ENCODE measurements around the gene TEX54. TPM values are rescaled to one million over a fixed set of nuclear protein-coding genes. Genes with fewer than 3 reads are reported as not detected.
A peak's percentile ranks its signal among the peaks of the same experiment; 100 is the strongest.

Gene TEX54
- total and polyA plus RNA-seq, 8 donors, result not detected

DNA sequence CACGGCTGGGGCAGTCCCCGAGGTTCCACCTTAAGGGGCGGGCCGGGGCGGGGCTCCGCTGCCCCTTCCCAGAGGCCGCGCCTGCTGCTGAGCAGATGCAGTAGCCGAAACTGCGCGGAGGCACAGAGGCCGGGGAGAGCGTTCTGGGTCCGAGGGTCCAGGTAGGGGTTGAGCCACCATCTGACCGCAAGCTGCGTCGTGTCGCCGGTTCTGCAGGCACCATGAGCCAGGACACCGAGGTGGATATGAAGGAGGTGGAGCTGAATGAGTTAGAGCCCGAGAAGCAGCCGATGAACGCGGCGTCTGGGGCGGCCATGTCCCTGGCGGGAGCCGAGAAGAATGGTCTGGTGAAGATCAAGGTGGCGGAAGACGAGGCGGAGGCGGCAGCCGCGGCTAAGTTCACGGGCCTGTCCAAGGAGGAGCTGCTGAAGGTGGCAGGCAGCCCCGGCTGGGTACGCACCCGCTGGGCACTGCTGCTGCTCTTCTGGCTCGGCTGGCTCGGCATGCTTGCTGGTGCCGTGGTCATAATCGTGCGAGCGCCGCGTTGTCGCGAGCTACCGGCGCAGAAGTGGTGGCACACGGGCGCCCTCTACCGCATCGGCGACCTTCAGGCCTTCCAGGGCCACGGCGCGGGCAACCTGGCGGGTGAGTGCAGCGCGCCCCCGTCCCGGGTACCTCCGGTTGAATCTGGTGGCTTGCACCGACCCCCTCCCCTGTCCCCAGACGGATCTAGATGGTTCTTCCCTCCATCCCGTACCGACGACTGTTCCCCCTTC, 48.4 kb upstream of the TEX54 start, which contains the start of gene SLC3A2:
Gene SLC3A2 (plus strand): TSS at position 94 of the 776 bp plus-strand sequence. CDS start 128 bp downstream, at position 222.
- H3K4me1 ChIP-seq, result peaks cover 48 to 87% (median 67%) of the 10 kb centered on the region in 4 donors
- WGBS, 5 donors, result 0 to 1% (median 0%) methylated on average over 25 to 69 of the region's 69 CpGs
- intact Hi-C loops (cut with DNase I; ENCODE audit: low total_unique reads), result no loop called here

DNA sequence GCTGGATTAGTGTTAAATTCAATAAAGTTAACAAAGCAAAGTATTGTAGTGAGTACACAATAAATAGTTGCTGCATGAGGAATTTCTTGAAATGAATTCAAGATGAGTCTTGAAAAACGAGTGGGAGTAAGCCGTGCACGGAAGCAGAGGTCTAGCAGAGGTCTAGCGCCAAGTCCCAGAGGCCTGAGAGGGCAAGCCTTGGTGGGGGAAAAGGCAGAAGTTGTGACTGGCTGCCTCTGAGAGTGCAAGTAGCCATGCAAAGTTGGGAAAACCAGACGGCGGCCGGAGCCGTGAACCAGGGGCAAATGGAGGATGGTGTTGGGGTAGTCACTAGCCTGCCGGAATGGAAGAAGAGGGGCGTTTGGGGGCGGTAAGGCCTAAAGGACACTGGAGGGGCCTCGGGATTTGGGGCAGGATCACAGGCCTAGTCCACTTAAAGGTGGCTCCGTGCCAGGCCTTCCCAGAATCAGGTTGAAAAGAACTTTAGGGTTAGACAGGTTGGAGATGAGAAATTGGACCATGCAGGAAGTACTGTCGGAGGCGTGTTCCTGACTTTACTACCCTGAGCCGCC, 47.7 kb upstream of the TEX54 start:
- 1 to 3% (median 2%) methylated on average over 15 to 16 of the region's 16 CpGs for WGBS, 5 donors
- H3K36me3 ChIP-seq, result peaks cover 21 to 32% (median 29%) of the 10 kb centered on the region in 4 donors
- H3K9me3 ChIP-seq, result no peaks in the 10 kb centered on the region
- TF ChIP-seq POLR2AphosphoS5 (IDR thresholded peaks at IDR 0.05) (no peak), POLR2A (IDR thresholded peaks at IDR 0.05) (no peak), EP300 (IDR thresholded peaks at IDR 0.05) (no peak)
- TF ChIP-seq, protein P1, sequence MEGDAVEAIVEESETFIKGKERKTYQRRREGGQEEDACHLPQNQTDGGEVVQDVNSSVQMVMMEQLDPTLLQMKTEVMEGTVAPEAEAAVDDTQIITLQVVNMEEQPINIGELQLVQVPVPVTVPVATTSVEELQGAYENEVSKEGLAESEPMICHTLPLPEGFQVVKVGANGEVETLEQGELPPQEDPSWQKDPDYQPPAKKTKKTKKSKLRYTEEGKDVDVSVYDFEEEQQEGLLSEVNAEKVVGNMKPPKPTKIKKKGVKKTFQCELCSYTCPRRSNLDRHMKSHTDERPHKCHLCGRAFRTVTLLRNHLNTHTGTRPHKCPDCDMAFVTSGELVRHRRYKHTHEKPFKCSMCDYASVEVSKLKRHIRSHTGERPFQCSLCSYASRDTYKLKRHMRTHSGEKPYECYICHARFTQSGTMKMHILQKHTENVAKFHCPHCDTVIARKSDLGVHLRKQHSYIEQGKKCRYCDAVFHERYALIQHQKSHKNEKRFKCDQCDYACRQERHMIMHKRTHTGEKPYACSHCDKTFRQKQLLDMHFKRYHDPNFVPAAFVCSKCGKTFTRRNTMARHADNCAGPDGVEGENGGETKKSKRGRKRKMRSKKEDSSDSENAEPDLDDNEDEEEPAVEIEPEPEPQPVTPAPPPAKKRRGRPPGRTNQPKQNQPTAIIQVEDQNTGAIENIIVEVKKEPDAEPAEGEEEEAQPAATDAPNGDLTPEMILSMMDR (IDR thresholded peaks at IDR 0.05), result no peak
- peak overlapping the region; percentile 99 to 100 (median 99) for H3K27ac ChIP-seq
- peak overlapping the region; percentile 79 to 96 (median 91) for H3K4me3 ChIP-seq
- intact Hi-C loops (cut with DNase I; ENCODE audit: low total_unique reads), result no loop called here
- peaks cover 55 to 87% (median 66%) of the 10 kb centered on the region in 4 donors for H3K4me1 ChIP-seq
- DNase-seq, result peak in 1 of 2 donors; percentile 76
- H3K27me3 ChIP-seq, result no peaks in the 10 kb centered on the region

More for the DNA sequence above, 48.4 kb upstream of the TEX54 start, which contains the start of gene SLC3A2:
- Histone ChIP-seq H3K9me3 (no peaks in the 10 kb centered on the region), H3K4me3 (peak within 1 kb of the TSS; percentile 79 to 96 (median 91)), H3K27me3 (no peaks in the 10 kb centered on the region), H3K36me3 (peaks cover 28 to 39% (median 35%) of the 10 kb centered on the region in 4 donors), H3K27ac (peak within 1 kb of the TSS; percentile 99 to 100 (median 99))
- DNase-seq, result peak; percentile 92 to 96
- TF ChIP-seq POLR2AphosphoS5 (IDR thresholded peaks at IDR 0.05), result peak; percentile 99 to 100 (median 100)
- TF ChIP-seq EP300 (IDR thresholded peaks at IDR 0.05), result no peak
- TF ChIP-seq, protein P1 (IDR thresholded peaks at IDR 0.05), result peak in 5 of 7 experiments; percentile 42 to 75 (median 60)
- TF ChIP-seq POLR2A (IDR thresholded peaks at IDR 0.05), result peak in 2 of 4 donors; percentile 95 to 98

DNA sequence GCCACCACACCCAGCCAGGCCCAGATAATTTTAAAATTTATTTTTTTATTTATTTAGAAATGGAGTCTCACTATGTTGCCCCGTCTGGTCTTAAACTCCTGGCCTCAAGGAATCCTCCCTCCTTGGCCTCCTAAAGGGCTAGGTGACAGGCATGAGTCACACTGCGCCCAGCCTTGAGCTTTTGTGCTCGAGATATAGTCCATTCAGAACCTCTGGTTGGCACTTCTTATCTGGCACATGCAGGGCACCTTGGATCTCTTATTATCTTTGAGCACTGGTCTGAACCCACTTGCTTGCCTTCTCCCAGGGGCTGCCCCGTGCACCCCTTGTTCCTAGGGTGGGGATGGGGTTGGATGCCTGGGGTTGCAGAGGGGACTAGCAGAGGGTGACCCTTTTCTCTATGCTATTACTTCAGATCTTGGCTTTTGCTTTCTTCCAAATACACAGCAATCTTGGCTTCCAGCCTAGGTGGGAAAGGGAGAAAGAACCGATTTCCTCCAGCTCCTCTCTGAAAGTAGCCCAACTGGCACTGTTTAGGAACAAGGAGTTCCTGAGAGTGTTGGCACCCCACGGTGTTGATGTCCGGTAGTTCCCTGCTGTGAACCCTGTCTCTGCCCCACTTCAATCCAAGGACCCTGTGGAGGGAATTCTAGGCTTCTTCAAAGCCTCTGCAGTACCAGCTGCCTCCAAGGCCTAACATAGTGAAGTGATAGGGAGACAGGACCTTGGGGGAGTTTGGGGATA, 46.8 kb upstream of the TEX54 start:
- H3K36me3 ChIP-seq, result peaks cover 12 to 23% (median 19%) of the 10 kb centered on the region in 4 donors
- H3K27ac ChIP-seq, result peak overlapping the region; percentile 70 to 100 (median 99)
- intact Hi-C loops (cut with DNase I; ENCODE audit: low total_unique reads), result no loop called here
- no peaks in the 10 kb centered on the region for H3K27me3 ChIP-seq
- H3K4me3 ChIP-seq, result peak overlapping the region; percentile 79 to 96 (median 91)
- TF ChIP-seq EP300 (IDR thresholded peaks at IDR 0.05), result no peak
- TF ChIP-seq POLR2AphosphoS5 (IDR thresholded peaks at IDR 0.05), result peak in 2 of 3 donors; percentile 31 to 49
- no peak for TF ChIP-seq POLR2A (IDR thresholded peaks at IDR 0.05)
- TF ChIP-seq, protein P1 (IDR thresholded peaks at IDR 0.05), result no peak
- H3K9me3 ChIP-seq, result no peaks in the 10 kb centered on the region
- H3K4me1 ChIP-seq, result peaks cover 50 to 79% (median 61%) of the 10 kb centered on the region in 4 donors
- peak; percentile 36 to 38 for DNase-seq
- 45 to 55% (median 49%) methylated on average over 7 of the region's 7 CpGs for WGBS, 5 donors

DNA sequence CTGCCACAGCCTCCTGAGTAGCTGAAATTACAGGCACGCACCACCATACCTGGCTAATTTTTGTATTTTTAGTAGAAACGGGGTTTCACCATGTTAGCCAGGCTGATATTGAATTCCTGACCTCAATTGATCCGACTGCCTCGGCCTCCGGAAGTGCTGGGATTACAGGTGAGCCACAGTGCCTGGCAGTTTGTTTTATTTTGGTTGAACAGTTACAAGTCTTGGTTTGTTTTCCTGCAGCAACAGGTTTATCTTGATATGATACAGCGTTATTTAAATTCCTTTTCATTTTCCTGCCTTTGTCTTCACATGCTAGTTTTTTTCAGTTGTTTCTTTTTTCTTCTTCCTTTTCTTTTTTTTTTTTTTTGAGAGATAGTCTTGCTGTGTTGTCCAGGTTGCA, 44.1 kb upstream of the TEX54 start:
- Histone ChIP-seq H3K4me3 (no peak overlapping the region), H3K27ac (peak overlapping the region; percentile 20 to 44 (median 35)), H3K9me3 (no peaks in the 10 kb centered on the region), H3K36me3 (no peaks in the 10 kb centered on the region), H3K4me1 (peaks cover 24 to 52% (median 37%) of the 10 kb centered on the region in 4 donors), H3K27me3 (no peaks in the 10 kb centered on the region)
- TF ChIP-seq, protein P1 (IDR thresholded peaks at IDR 0.05), result no peak
- TF ChIP-seq POLR2AphosphoS5 (IDR thresholded peaks at IDR 0.05), result no peak
- no peak for TF ChIP-seq EP300 (IDR thresholded peaks at IDR 0.05)
- no peak for TF ChIP-seq POLR2A (IDR thresholded peaks at IDR 0.05)
- WGBS, 5 donors, result 37 to 75% (median 66%) methylated on average over 6 of the region's 6 CpGs
- DNase-seq, result no peak
- intact Hi-C loops (cut with DNase I; ENCODE audit: low total_unique reads), result no loop called here

Data from stomach (tissue), 9 donors.